Measurements from ENCODE around the gene LMAN2L. TPM values are rescaled to one million over a fixed set of nuclear protein-coding genes. Genes with fewer than 3 reads are reported as not detected.

Gene LMAN2L
- total and polyA plus RNA-seq, 2 donors (not counting 1 experiment from before 2014, with no cell fraction given), result 5.7 to 10.7 TPM

- Histone ChIP-seq H4K20me1 (ENCODE audit: control insufficient read depth, insufficient read depth, low read length, poor library complexity, severe bottlenecking) (no peaks in the 10 kb centered on the region), H2AFZ (ENCODE audit: insufficient read depth, low read depth, low read length, poor library complexity, severe bottlenecking) (no peak overlapping the region), H3K27me3 (replicated peaks in 1 of 4; ENCODE audit: control extremely low read depth in 1 of 4, control insufficient read depth in 3 of 4, insufficient read depth in 4 of 4, low read length in 3 of 4) (peaks cover 0 to 4% (median 1%) of the 10 kb centered on the region in 4 experiments), H3K9ac (ENCODE audit: low read length) (no peak overlapping the region), H3K4me1 (ENCODE audit: control insufficient read depth in 2 of 2, insufficient read depth in 2 of 2, low read length in 2 of 2) (no peaks in the 10 kb centered on the region), H3K27ac (ENCODE audit: low read length in 2 of 2) (no peak overlapping the region), H3K4me3 (ENCODE audit: control extremely low read depth in 1 of 5, extremely low read depth in 1 of 5, insufficient read depth in 1 of 5, low read depth in 2 of 5, low read length in 4 of 5) (no peak overlapping the region), H3K4me2 (replicated peaks; ENCODE audit: low read depth, low read length, poor library complexity, severe bottlenecking) (no peak overlapping the region), H3K36me3 (replicated peaks in 1 of 2; ENCODE audit: control extremely low read depth in 1 of 2, control insufficient read depth in 1 of 2, extremely low read depth in 1 of 2, insufficient read depth in 2 of 2, low read length in 1 of 2) (no peaks in the 10 kb centered on the region), H3K79me2 (ENCODE audit: control insufficient read depth, insufficient read depth, low read length) (no peaks in the 10 kb centered on the region), H3K9me3 (ENCODE audit: control extremely low read depth in 1 of 3, control insufficient read depth in 2 of 3, insufficient read depth in 1 of 3, low read length in 2 of 3) (no peaks in the 10 kb centered on the region)
- no peak for DNase-seq
- Mint-ChIP-seq H3K27ac (no peak overlapping the region), H3K4me3 (no peak overlapping the region), H3K4me1 (no peaks in the 10 kb centered on the region), H3K27me3 (peaks cover 12% of the 10 kb centered on the region), H3K9me3 (ENCODE audit: insufficient read depth) (no peaks in the 10 kb centered on the region)
- WGBS (ENCODE audit: insufficient coverage), result 71% methylated on average over 14 of the region's 19 CpGs
- POLR2A ChIA-PET, result no interaction called here
- no peak for TF ChIP-seq EZH2 (IDR thresholded peaks at IDR 0.05; ENCODE audit: borderline replicate concordance, insufficient read depth, low read depth, low read length, poor library complexity, severe bottlenecking)
- TF ChIP-seq CTCF (IDR thresholded peaks at IDR 0.05), result no peak
- ATAC-seq (ENCODE audit: low read depth), result no peak
- intact Hi-C loops (cut with micrococcal nuclease), result no loop called here
- CTCF ChIA-PET, result no interaction called here
Measured at GRCh38 chr2:96685577-96686459, 54.0 kb downstream of the LMAN2L start.

GRCh38 chr2:96684883-96685576 is 54.8 kb downstream of the LMAN2L start:
- Histone ChIP-seq H3K4me2 (replicated peaks; ENCODE audit: low read depth, low read length, poor library complexity, severe bottlenecking) (no peak overlapping the region), H3K4me1 (ENCODE audit: control insufficient read depth in 2 of 2, insufficient read depth in 2 of 2, low read length in 2 of 2) (no peaks in the 10 kb centered on the region), H3K9ac (ENCODE audit: low read length) (no peak overlapping the region), H3K79me2 (ENCODE audit: control insufficient read depth, insufficient read depth, low read length) (no peaks in the 10 kb centered on the region), H3K27me3 (replicated peaks in 1 of 4; ENCODE audit: control extremely low read depth in 1 of 4, control insufficient read depth in 3 of 4, insufficient read depth in 4 of 4, low read length in 3 of 4) (peaks cover 0 to 4% (median 1%) of the 10 kb centered on the region in 4 experiments), H2AFZ (ENCODE audit: insufficient read depth, low read depth, low read length, poor library complexity, severe bottlenecking) (no peak overlapping the region), H3K36me3 (replicated peaks in 1 of 2; ENCODE audit: control extremely low read depth in 1 of 2, control insufficient read depth in 1 of 2, extremely low read depth in 1 of 2, insufficient read depth in 2 of 2, low read length in 1 of 2) (no peaks in the 10 kb centered on the region), H4K20me1 (ENCODE audit: control insufficient read depth, insufficient read depth, low read length, poor library complexity, severe bottlenecking) (no peaks in the 10 kb centered on the region), H3K27ac (ENCODE audit: low read length in 2 of 2) (no peak overlapping the region), H3K9me3 (ENCODE audit: control extremely low read depth in 1 of 3, control insufficient read depth in 2 of 3, insufficient read depth in 1 of 3, low read length in 2 of 3) (no peaks in the 10 kb centered on the region), H3K4me3 (ENCODE audit: control extremely low read depth in 1 of 5, extremely low read depth in 1 of 5, insufficient read depth in 1 of 5, low read depth in 2 of 5, low read length in 4 of 5) (no peak overlapping the region)
- ATAC-seq (ENCODE audit: low read depth) (no peak), DNase-seq (no peak)
- TF ChIP-seq EZH2 (IDR thresholded peaks at IDR 0.05; ENCODE audit: borderline replicate concordance, insufficient read depth, low read depth, low read length, poor library complexity, severe bottlenecking) (no peak), CTCF (IDR thresholded peaks at IDR 0.05) (no peak)
- Mint-ChIP-seq H3K9me3 (ENCODE audit: insufficient read depth) (no peaks in the 10 kb centered on the region), H3K27me3 (peaks cover 17% of the 10 kb centered on the region), H3K4me1 (no peaks in the 10 kb centered on the region), H3K27ac (no peak overlapping the region), H3K4me3 (no peak overlapping the region)
- intact Hi-C loops (cut with micrococcal nuclease), result no loop called here
- ChIA-PET CTCF (no interaction called here), POLR2A (no interaction called here)
- 90% methylated on average over 11 of the region's 16 CpGs for WGBS (ENCODE audit: insufficient coverage)

Measured in B cell (primary cell).